GM21576 (cell line): ENCODE data around the gene DNAJB6.

Source experiments
- ATAC-seq: cut with Tn5 transposase; IDR thresholded peaks from one replicate; pipeline ENCODE4 v1.9.1; 2021; ENCODE audit warnings: mild to moderate bottlenecking, moderate library complexity; ENCODE audit not compliant: unreplicated experiment

The DNAJB6 gene

GRCh38 chr7:157407512-157408257, 70.9 kb downstream of the DNAJB6 start:
- no peak for ATAC-seq

GRCh38 chr7:157408258-157409101, 71.7 kb downstream of the DNAJB6 start:
- no peak for ATAC-seq

- no peak for ATAC-seq
Measured at GRCh38 chr7:157409149-157409752, 72.4 kb downstream of the DNAJB6 start.

GRCh38 chr7:157409753-157410727, 73.2 kb downstream of the DNAJB6 start:
- no peak for ATAC-seq

GRCh38 chr7:157410831-157411556, 74.2 kb downstream of the DNAJB6 start:
- no peak for ATAC-seq

GRCh38 chr7:157411580-157411979, 74.8 kb downstream of the DNAJB6 start:
- ATAC-seq = peak; percentile 52

- ATAC-seq = no peak
Measured at GRCh38 chr7:157412021-157412443, 75.2 kb downstream of the DNAJB6 start.

- no peak for ATAC-seq
Measured at GRCh38 chr7:157412491-157413180, 75.8 kb downstream of the DNAJB6 start.

- ATAC-seq = no peak
Measured at GRCh38 chr7:157413881-157414701, 77.3 kb downstream of the DNAJB6 start.

- ATAC-seq = no peak
Measured at GRCh38 chr7:157414702-157415096, 77.9 kb downstream of the DNAJB6 start.

GRCh38 chr7:157415486-157415885, 78.7 kb downstream of the DNAJB6 start:
- ATAC-seq = no peak

- no peak for ATAC-seq
Measured at GRCh38 chr7:157416011-157416410, 79.2 kb downstream of the DNAJB6 start.

GRCh38 chr7:157418204-157419034, 81.6 kb downstream of the DNAJB6 start:
- no peak for ATAC-seq

GRCh38 chr7:157419035-157419293, 82.2 kb downstream of the DNAJB6 start:
- ATAC-seq = no peak

GRCh38 chr7:157422279-157422678, 85.5 kb downstream of the DNAJB6 start:
- ATAC-seq = no peak

- no peak for ATAC-seq
Measured at GRCh38 chr7:157423348-157423747, 86.5 kb downstream of the DNAJB6 start.

- ATAC-seq = no peak
Measured at GRCh38 chr7:157423886-157424565, 87.2 kb downstream of the DNAJB6 start.
